ENCODE data around the gene RAPGEF1.
"Not testable (repeated sequence)": the region's sequence is repeated elsewhere in the genome, so short reads cannot be mapped to it uniquely, and the experiment has no call there.

The RAPGEF1 gene

GRCh38 chr9:131554087-131554842 lies 185.6 kb downstream of the RAPGEF1 start:
- DNase-seq = no peak

- no peak for DNase-seq
These were observed 187.8 kb downstream of the RAPGEF1 start for GRCh38 chr9:131552030-131552429.

- DNase-seq = not testable (repeated sequence)
These were observed 189.4 kb downstream of the RAPGEF1 start for GRCh38 chr9:131550465-131550864.

GRCh38 chr9:131549186-131549585 lies 190.7 kb downstream of the RAPGEF1 start:
- DNase-seq = not testable (repeated sequence)

GRCh38 chr9:131546336-131547084 lies 193.4 kb downstream of the RAPGEF1 start:
- DNase-seq = peak; percentile 49 to 68

- DNase-seq = no peak
These were observed 194.0 kb downstream of the RAPGEF1 start for GRCh38 chr9:131545786-131546335.

- no peak for DNase-seq
These were observed 194.7 kb downstream of the RAPGEF1 start, which contains the start of gene PRRT1B for GRCh38 chr9:131545003-131545785. Gene PRRT1B (plus strand): TSS chr9:131545523. CDS start chr9:131545616, 93 bp downstream.

GRCh38 chr9:131543141-131543540 lies 196.7 kb downstream of the RAPGEF1 start:
- DNase-seq = no peak

- no peak for DNase-seq
These were observed 200.5 kb downstream of the RAPGEF1 start for GRCh38 chr9:131539223-131539923.

- DNase-seq = no peak
These were observed 201.9 kb downstream of the RAPGEF1 start for GRCh38 chr9:131537946-131538345.

GRCh38 chr9:131534721-131535237 lies 205.1 kb downstream of the RAPGEF1 start:
- no peak for DNase-seq

- peak; percentile 74 to 90 for DNase-seq
These were observed 208.7 kb downstream of the RAPGEF1 start, which contains the start of gene UCK1 for GRCh38 chr9:131530920-131531832. Gene UCK1 (minus strand): TSS chr9:131531263. CDS start chr9:131531174, 89 bp downstream.

GRCh38 chr9:131530546-131530919 lies 209.3 kb downstream of the RAPGEF1 start:
- DNase-seq = peak in 1 of 2 experiments; percentile 41

GRCh38 chr9:131529597-131530545 lies 210.0 kb downstream of the RAPGEF1 start:
- DNase-seq = no peak

GRCh38 chr9:131528886-131529505 lies 210.9 kb downstream of the RAPGEF1 start:
- no peak for DNase-seq

GRCh38 chr9:131528186-131528585 lies 211.7 kb downstream of the RAPGEF1 start:
- DNase-seq = no peak
